HG03558 (cell line): ENCODE data around the gene CFHR4.
A peak's percentile ranks its signal among the peaks of the same experiment; 100 is the strongest.
"Not testable (repeated sequence)": the region's sequence is repeated elsewhere in the genome, so short reads cannot be mapped to it uniquely, and the experiment has no call there.

ENCODE experiments used
- ATAC-seq: cut with Tn5 transposase; IDR thresholded peaks from one replicate; pipeline ENCODE4 v1.9.1; 2021; ENCODE audit warnings: moderate number of reproducible peaks; ENCODE audit not compliant: unreplicated experiment; ENCODE audit errors: extremely low read depth

CFHR4 gene

DNA sequence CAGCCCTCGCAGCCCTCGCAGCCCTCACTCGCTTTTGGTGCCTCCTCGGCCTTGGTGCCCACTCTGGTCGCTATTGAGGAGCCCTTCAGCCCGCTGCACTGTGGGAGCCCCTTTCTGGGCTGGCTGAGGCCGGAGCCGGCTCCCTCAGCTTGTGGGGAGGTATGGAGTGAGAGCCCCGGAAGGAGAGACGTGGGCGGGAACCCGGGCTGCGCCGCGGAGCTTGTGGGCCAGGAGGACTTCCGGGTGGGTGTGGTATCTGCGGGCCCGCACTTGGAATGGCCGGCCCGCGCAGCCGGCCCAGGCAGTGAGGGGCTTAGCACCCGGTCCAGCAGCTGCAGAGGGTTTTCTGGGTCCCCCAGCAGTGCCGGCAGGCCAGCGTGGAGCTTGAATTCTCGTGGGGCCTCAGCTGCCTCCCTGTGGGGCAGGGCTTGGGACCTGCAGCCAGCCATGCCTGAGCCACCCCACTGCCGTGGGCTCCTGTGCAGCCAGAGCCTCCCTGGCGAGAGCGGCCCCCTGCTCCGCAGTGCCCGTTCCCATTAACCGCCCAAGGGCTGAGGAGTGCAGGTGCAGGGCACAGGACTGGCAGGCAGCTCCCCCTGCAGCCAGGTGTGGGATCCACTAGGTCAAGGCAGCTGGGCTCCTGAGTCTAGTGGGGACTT, 45.8 kb downstream of the CFHR4 start:
- ATAC-seq = no peak

DNA sequence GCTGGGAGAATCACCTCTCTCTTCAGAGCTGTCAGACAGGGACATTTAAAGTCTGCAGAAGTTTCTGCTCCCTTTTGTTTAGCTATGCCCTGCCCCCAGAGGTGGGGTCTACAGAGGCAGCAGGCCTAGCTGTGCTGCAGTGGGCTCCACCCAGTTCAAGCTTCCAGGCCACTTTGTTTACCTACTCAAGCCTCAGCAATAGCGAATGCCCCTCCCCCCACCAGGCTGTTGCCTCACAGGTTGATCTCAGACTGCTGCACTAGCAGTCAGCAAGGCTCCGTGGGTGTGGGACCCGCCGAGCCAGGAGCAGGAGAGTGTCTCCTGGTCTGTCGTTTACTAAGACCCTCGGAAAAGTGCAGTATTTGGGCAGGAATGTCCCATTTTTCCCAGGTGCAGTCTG, 53.6 kb downstream of the CFHR4 start:
- ATAC-seq = not testable (repeated sequence)

DNA sequence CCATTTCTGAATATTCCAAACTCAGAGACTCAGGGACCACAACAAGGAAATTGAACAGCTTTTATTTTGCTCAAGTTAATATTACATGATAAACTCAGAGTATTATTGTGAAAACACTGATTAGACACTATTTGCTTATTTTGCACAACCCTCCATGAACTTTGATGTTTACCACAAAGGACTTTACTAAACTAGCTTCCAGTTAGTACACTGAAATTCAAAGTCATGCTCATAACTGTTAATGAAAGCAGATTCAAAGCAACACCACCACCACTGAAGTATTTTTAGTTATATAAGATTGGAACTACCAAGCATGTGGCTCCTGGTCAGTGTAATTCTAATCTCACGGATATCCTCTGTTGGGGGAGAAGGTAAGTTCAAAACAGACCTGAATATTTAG, 55.7 kb downstream of the CFHR4 start, which contains the start of gene CFHR2:
Gene CFHR2, plus strand, starts transcription at position 171 of the 400 bp plus-strand sequence. Its CDS starts 143 bp downstream, at position 314.
- not testable (repeated sequence) for ATAC-seq

DNA sequence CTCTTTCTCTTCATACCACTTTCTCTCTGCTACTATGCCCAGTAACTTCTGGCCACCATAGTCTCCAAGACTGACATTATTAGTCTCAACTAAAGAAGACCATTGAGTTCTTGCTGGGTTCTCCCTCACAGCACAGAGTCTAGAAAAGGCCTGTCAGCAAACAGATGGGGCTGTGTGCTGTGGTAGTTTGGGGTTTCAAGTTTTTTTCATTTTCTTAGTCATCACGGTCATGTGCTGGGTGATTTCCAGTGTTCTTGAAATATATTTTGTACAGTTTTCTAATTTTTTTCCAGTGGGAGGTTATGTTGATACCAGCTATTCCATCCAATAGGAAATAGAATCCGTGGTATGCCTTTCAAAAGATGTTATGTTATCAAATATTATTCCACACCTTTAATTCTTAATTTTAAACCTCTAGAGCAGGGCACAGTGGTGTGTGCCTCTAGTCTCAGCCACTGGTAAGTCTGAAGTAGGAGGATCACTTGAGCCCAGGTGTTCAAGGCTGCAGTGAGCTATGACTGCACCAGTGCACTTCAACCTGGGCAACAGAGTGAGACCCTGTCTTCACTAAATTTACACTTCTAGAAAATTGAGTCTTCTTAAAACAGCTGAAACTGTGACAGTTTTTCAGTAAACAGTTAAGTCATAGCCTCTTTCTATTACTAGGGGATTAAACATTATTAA, 64.0 kb downstream of the CFHR4 start:
- peak; percentile 87 for ATAC-seq

DNA sequence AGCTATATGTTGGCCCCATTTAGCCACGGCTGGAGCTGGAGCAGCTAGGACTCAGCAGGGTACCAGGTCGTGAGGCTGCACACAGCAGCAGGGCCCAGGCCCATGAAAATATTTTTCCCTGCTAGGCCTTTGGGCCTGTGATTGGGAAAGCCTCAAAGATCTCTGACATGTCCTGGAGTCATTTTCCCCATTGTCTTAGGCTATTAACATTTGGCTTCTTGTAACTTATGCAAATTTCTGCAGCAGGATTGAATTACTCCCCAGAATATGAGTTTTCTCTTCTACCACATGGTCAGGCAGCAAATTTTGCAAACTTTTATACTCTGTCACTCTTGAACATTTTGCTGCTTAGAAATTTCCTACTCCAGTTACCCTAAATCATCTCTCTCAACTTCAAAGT, 66.9 kb downstream of the CFHR4 start:
- no peak for ATAC-seq

DNA sequence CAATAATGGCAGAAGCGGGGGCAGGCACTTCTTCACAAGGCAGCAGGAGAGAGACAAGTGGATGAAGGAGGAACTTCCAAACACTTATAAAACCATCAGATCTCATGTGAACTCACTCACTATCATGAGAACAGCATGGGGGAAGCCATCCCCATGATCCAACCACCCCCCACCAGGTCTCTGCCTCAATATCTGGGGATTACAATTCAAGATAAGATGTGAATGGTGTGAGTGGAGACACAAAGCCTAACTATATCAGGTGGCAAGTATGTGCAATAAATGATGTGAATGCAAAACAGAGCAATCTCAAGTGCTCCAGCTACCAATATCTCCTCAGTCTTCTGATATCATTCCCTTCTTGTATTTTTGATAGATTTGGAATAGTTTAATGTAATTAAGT, 68.1 kb downstream of the CFHR4 start:
- no peak for ATAC-seq

DNA sequence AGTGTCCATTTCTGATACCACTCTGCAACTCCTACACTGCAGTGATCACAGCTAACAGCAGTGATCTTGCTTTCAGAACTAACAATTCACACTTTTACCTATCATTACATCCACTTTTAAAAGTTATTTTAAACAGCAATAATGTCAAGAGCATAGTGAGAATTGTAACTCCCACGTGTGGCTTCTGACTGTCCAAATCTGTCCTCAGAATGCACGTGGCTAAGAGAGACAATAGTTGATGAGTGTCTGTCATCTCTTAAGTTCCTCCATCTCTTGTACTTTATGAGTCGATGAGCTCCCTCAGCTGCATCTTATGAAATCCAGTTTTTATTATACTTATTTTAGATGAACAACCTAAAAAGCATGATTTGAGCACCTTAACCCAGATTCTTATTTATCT, 73.0 kb downstream of the CFHR4 start:
- ATAC-seq = no peak
